Measurements from ENCODE around the gene ADARB1.

The ADARB1 gene

GRCh38 chr21:45097827-45098387, 23.5 kb downstream of the ADARB1 start:
- no peak overlapping the region for H3K4me3 ChIP-seq (ENCODE audit: low read depth, low read length)
- no peak for TF ChIP-seq CTCF (IDR thresholded peaks at IDR 0.05; ENCODE audit: borderline replicate concordance, insufficient read depth, low read depth, low read length)

GRCh38 chr21:45098867-45099266, 24.5 kb downstream of the ADARB1 start:
- peak; percentile 66; the same call in 1 of the 2 replicates for TF ChIP-seq CTCF (IDR thresholded peaks at IDR 0.05; ENCODE audit: borderline replicate concordance, insufficient read depth, low read depth, low read length)
- no peak overlapping the region for H3K4me3 ChIP-seq (ENCODE audit: low read depth, low read length)

- no peak for TF ChIP-seq CTCF (IDR thresholded peaks at IDR 0.05; ENCODE audit: borderline replicate concordance, insufficient read depth, low read depth, low read length)
- no peak overlapping the region for H3K4me3 ChIP-seq (ENCODE audit: low read depth, low read length)
These were observed 25.2 kb downstream of the ADARB1 start for GRCh38 chr21:45099571-45099970.

GRCh38 chr21:45100866-45101265, 26.5 kb downstream of the ADARB1 start:
- TF ChIP-seq CTCF (IDR thresholded peaks at IDR 0.05; ENCODE audit: borderline replicate concordance, insufficient read depth, low read depth, low read length), result no peak

GRCh38 chr21:45102391-45102932, 28.1 kb downstream of the ADARB1 start:
- TF ChIP-seq CTCF (IDR thresholded peaks at IDR 0.05; ENCODE audit: borderline replicate concordance, insufficient read depth, low read depth, low read length), result no peak
- H3K4me3 ChIP-seq (ENCODE audit: low read depth, low read length), result no peak overlapping the region

More at GRCh38 chr21:45100866-45101265, 26.5 kb downstream of the ADARB1 start:
- H3K4me3 ChIP-seq (ENCODE audit: low read depth, low read length), result no peak overlapping the region

GRCh38 chr21:45103971-45104520, 29.7 kb downstream of the ADARB1 start:
- TF ChIP-seq CTCF (IDR thresholded peaks at IDR 0.05; ENCODE audit: borderline replicate concordance, insufficient read depth, low read depth, low read length), result no peak
- H3K4me3 ChIP-seq (ENCODE audit: low read depth, low read length), result no peak overlapping the region

GRCh38 chr21:45104560-45104959, 30.2 kb downstream of the ADARB1 start:
- no peak overlapping the region for H3K4me3 ChIP-seq (ENCODE audit: low read depth, low read length)
- TF ChIP-seq CTCF (IDR thresholded peaks at IDR 0.05; ENCODE audit: borderline replicate concordance, insufficient read depth, low read depth, low read length), result no peak

All from GM12875 (cell line).